CD4-positive, alpha-beta T cell treated with Interleukin-15 for 4 hours (primary cell): ENCODE data around the gene ADAMTS12.

Source experiments
- DNase-seq: peaks from one replicate; pipeline ENCODE4 v3.0.0-alpha.2; 2020; ENCODE audit warnings: low spot score

The ADAMTS12 gene

DNA sequence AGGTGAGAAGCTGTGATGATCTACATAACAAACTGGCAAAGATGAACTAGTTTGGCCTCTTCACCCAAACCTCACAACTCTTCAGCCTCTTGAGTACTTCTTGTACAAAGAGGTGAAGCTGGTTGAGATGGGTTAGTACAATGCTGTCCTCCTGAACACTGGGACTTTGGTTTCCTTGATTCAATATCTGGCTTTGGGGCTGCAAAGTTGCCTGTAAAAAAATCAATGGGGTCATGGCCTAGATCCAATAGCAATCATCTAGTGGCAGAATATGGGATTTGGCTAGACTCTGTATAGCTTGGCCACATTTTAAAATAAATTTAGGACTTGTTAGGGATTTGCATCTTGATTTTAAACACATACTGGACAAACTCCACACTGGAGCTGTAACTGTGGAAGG is 179.1 kb downstream of the ADAMTS12 start:
- no peak for DNase-seq

DNA sequence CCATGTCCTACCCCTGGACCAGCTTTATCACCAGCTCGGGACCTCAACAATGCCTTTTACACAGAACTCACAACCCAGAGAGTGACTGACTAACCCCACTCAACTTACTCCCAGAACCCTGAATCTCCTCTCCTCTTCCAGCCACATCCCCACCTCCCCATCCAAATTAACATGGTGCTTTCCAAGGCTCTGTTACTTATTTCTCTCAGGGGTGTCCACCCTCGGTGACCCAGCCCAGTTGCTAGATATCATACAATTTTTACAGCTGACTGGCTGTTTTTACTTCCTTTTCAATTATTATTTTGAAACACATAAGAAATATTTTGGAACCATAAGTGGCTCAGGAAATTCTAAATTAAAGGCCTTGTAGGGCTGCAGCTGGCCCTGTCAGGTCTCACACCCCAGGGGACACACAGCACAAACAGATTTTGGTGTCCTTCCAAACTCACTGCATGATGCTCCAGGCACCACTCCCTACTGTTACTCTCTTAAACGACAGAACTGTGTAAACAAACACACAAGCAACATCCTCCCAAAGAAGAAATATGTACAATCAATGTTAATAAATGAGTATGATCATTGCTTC is 180.6 kb downstream of the ADAMTS12 start:
- DNase-seq: no peak

DNA sequence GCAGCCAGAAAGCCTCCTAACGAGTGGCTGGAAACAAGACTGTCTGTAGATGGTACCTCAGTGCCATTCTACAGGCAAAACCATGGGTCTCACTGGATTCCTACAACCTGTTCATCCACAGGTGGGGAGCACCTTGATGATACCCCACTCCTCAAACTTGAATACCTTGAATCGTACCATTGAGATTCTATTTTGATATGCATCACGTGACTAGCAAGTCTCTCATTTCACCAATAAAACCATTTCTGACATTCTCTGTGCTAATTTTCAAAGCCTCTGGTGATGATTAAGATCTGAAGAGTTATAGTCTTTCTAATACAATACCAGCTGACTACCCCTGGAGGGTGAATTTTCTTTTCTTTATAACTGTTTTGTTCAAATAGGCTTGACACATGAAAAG is 188.9 kb downstream of the ADAMTS12 start:
- DNase-seq: no peak

DNA sequence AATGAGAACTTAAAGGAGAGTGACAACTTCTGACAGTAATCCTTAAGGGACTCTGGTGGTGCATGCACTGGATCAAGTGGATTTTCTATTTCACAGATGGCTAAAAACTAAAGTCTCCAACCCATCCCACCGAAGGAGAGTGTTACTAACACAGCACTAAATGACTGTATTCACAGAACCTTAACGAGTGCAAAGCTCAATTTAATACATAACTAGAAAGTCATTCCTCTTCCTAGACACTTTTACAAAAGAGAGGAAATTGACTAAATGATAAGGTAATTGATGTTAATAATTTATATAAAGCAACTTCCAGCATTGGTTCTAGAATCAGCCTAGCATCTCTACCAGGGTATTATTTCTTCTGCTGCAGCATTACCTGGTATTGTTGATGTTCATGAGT is 189.8 kb downstream of the ADAMTS12 start:
- DNase-seq: no peak

DNA sequence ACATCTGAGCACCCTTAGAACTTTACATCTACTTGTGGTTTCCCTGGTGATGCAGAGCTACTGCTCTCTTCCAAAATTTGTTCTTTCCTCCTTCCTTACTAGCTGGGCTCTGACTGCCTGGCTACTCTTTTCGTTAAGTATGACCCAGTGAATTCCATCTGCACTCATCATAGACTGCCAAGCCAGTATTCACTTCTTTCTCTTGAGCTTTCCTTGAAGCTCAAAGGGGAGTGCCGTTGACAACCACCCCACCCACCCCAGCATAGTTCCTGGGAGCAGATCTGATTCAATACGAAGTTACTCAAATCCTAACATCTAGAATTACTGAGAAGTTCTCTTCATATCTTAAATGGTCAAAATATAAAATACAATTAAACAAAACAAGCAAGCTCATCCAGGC is 190.5 kb downstream of the ADAMTS12 start:
- DNase-seq: no peak

DNA sequence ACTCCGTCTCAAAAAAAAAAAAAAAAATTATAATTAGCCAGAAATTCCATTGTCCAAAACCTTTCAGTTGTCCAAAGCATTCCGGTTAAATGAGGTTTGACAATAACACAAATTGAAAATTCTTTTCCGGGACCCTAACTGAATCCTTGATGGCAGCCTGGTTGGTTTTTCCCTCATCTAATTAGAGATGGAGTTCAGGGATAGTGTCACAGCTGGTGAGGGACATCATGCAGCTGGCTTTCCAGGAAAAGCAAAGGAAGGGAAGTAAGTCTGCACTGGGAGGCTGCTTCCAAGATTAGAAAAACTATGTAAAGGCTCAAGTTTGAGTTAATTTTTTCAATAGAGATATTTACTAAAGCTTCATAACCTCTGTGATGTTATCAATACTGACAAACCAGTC is 195.4 kb downstream of the ADAMTS12 start:
- no peak for DNase-seq

DNA sequence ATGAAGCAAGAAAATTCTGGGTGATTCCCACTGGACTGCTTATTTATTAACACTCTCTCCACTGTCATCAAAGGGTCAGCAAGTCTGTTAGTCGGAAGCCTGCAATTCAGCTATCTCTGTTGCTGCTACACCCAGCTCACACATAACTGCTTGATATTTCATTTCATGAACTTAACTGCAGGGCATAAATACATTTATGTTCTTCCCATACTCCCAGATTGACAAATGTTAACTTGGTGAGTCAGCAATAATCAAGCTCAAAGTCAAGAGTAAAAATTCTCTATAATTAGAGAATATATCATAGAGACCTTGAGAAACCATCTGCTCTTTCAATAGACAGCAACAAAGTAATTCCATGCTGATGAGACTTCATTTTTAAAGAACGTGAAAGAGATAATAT is 198.8 kb downstream of the ADAMTS12 start:
- no peak for DNase-seq

DNA sequence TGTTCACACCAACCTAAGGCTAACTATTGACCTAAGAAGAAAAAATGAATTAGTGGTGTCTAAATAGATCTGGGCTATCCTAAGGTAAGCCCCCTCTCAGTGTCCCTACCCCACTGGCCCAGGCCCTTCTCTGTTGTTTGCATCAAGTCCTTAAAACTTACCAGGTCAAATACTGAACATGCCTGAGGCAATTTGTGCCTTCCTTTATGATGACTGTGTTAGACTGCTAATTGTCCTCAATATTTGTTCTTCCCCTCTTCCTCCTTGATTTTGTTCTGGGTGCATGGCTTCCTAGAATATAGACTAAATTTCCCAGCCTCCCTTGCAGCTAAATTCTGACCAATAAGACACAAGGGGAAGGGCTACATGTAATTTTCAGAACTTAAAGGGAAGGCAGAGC is 199.9 kb downstream of the ADAMTS12 start:
- no peak for DNase-seq

DNA sequence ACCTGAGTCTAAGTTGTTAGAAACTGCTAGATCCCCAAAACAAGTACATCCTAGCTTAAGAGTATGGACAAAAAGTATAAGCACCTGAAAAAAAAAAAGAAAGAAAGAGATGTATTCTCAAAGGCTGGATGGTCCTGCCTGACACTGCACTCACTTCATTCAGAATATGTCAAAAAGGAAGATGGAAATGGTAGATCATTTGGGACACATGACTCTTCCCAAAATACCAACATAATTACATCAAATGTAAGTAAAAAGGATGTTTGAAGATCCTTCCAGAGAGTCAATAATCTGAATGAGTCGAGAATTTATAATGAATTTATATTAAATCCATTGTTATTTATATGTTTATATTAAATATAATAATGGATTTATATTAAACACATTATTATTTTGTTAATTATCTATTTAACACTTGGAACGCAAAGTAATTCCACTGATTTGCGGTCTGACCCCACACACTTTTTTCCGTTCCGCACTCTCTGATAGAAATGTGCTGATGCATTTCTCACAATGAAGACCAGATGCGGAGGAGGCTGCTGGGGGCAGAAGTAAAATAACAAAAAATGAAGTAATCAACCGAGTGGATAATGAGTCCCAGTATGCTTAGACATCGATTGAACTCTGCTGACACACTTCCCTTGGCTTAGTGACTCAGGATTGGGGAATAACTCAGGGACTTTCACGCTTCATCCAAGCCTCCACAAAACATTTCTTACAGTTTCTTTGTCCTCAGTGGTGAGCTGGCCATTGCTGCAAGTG is 201.2 kb downstream of the ADAMTS12 start:
- DNase-seq: no peak

DNA sequence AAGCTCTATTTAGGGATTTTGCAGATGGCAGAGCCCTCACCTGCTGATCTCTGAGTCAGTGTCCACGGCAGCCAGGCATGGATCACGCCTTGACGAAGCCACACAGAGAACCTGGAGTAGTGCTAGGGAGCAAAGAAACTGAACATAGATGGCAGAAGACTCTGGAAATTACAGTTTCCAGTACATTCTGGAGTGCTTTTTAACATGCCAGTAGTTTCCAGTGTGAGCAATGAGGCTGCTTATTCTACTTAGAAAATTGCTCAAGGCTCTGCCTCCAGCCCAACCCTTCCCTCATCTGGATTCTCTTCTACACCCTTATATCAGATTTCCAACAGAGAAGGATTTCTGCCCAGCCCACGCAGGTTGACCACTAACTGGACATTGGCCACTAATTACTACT is 203.3 kb downstream of the ADAMTS12 start:
- DNase-seq: no peak

DNA sequence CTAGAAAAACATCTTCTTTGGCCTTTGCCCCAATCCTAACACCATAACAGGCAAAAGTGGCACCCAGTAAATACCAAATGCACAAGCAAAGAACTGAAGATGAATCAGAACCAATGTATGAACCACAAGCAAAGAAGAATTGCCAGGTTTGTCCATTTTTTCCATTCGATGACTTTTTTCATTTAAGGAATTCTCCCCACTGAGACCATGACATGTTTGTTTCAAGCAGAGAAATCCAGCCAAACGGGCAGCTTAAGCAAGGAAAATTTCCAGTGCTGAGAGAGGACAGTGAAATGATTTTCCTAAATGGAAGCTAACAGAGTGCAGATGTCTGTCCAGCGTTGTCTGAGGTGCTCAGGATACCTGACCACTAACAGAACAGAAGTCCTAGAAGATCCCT is 203.7 kb downstream of the ADAMTS12 start:
- no peak for DNase-seq

DNA sequence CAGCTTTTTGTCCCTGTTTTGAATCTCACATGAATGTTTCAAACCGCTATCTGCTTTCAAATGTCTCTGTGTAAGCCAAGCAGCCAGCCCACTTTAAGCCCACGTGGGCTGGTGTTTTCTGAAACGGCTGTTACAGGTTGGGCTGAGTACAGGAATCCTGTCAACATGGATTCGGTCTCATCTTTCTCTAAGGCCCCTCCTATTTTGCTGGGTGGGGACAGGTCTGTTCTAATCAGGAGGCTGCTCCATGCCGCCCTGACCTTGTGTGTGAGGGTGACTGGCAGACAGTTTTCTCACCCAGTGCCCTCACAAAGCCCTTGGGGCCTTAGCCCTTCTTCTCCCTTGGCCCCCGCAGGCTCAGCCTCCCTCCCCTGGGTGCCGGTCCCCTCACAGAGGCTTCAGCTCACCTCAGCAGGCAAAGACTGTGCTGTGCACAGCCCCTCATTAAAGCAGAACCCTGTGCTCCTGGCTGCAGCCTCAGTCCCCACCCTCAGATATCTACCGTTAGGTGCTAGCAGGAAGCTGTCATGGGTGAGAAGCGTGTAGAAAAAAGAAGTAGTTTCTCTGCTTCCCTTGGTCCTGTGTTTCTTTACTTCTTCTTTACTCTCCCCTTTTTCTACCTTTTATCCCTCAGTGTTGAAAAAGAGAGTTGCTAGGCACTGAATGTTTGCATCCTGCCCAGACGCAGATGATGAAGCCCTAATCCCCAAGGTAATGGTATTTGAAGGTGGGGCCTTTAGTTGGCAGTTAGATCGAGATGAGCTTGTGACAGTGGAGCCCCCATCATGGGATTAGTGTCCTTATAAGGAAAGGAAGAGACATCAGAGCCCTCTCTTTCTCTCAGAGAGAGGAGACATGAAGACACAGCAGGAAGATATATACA is 205.7 kb downstream of the ADAMTS12 start:
- DNase-seq: no peak

DNA sequence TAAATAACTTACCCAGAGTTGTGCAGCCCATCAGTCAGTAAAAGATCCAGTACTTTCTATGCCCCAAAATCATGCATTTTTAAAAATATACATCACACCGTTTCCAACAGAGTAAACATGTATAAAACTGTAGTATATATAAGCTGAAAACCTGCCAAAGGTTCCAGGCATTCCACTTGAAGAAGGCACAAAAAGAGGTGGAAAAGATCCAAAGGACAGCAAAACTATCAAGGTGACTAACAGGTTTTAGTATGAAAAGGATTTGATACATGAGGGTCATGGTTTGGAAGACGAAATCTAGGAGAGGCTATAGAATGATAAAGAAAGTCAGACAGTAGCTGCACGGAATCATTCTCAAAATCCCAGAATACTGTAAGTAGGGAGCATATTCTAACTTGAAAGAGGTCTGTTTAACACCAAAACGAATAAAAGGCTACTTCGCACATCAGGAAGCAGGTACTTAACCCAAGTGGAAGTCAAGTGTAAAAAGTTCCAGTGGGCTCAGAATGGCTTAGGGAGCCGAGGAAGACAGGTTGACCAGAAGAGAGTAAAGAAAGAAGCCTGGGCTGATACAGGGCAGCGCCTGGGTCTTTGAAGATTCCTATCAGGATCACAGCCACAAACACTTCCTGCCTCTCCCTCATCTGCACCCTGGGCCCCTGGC is 207.2 kb downstream of the ADAMTS12 start:
- no peak for DNase-seq

DNA sequence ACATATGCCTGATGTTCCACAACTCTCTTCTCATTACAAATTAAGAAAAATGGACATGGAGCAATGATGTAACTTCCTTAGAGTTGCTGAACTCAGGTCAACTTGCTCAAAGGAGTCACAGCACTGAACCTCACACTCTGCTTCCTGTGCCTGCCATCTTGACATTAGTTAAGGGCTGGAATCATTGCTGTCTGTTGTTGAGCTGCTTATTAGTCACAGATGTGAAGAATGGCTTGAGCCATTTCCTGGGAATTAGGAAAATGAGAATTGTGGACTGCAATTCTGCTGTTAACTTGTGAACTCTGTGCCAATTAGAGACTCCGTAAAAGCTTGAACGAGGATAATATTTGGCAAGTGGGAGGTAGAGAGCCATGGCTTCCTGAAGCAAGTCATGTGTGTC is 212.0 kb downstream of the ADAMTS12 start:
- no peak for DNase-seq

DNA sequence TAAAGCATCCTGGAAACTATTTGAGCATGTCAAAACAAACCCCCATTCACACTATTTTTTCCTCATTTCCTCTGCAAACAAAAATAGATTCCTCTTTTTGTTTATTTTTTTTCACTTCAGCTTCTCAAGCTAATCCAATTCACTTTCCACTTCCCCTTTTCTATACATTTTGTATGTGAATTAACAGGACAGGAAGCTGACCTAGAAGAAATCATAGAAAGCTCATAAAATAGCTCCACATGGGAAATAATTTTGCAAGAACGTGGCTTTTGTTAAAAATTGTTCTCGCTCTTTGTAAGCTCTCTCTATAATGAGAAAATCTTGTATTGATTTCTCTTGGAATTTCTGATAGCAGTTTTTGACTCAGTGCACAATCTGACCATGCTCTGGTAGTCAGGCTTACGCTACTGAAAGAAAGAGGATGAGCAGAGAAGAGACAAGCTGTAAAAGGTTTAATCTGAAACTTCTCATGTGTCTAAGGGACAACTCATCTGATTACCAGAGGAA is 215.8 kb downstream of the ADAMTS12 start:
- DNase-seq: no peak

DNA sequence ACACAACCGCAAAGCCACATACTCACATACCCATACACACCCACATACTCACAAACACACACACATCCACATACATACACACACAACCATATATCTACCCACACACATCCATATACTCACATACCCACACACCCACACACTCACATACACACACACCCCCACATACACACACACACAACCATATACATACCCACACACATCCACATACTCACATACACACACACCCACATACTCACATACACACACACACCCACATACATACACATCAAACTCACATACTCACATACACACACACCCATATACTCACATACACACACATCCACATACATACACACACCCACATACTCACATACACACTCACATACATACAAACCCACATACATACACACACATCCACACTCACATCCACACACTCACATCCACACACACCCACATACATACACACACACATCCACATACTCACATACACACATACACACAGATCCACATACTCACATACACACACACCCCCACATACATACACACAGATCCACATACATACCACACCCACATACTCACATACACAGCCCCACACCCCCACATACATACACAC is 220.0 kb downstream of the ADAMTS12 start:
- DNase-seq: no peak

DNA sequence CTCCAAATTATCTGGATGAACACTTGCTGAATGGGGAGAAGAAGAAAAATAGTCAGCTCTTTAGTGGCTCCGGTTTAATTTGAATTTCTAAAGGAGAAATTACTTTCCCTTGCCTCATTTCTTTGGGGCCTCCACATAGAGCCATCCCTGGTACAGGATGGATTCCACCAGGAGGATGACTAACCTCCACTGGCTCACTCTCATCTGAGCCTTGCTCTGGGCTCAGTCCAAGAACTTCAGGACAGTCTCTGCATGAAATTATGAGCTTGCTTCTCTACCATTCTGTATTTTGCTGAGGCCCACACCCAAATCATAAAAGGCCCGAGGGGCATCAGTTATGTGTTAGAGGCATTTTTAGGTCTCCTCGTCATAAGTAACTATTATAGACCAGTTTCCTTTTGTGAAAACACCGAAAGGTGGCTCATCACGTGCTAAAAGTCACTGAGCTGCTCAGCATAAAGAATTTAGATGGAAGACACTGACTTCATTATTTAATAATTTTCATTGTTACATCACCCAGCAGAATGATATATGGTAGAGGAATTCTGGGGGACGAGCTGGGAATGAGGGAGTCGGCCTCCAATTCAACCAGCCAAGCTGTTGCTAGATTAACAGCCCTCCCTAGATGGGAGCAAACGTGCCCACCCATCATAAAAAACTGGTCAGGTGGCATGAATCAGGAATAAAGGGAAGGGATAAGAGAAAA is 228.9 kb downstream of the ADAMTS12 start:
- DNase-seq: no peak

DNA sequence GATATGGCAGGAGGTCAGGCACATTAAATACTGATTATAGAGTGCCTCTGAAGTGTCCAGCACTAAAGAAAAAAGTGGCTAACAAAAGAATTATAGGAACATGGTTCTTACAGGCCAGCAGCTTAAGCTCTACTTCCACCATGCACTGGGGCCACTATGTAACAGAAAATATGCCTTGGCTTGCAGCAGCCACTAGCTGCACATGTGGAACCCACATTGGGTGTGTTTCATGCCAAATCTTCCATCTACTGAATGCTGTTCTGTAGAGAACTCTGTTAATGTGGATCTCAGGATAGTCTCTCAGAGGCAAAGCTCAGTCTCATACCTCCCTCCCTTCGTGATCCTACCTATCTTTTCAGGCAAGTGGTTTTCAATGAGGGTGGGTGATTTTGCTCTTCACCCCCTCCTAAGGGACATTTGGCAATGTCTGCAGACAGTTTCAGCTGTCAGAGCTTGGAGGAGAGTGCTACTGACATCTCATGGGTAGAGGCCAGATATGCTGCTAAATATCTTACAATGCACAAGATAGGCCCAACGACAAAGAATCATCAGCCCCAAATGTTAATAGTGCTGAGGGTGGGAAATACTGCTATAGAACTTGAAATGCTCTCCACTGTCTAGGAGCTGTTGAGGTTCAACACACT is 232.1 kb downstream of the ADAMTS12 start:
- no peak for DNase-seq

DNA sequence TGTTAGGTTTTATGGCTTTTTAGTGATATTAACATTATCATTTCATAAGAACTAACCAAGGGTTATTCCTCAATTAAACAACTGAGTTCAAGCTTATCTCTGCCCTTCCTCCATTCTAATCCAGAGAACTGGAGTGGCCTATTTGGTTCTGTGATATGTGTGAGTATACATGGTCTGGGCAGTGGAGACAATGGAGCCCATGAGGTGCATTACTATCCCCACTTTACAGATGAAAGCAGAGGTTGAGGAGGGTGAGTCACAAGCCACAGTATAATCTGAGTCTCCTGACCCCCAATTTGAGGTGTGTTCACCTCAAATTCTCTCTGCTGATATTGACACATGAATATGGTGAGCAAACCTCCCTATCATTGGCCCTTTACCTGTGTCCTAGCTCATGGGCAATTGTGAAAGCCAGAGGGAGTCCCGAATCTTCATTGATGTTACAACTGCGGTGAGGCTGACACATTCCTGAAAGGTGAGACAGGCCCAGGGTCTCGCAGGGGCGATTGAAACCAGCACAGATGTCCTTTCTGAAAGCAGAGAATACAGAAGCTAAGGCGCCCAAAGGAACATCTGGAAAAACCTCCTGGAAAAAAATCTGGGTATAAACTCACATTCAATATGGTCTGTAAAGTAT is 233.9 kb downstream of the ADAMTS12 start:
- no peak for DNase-seq

DNA sequence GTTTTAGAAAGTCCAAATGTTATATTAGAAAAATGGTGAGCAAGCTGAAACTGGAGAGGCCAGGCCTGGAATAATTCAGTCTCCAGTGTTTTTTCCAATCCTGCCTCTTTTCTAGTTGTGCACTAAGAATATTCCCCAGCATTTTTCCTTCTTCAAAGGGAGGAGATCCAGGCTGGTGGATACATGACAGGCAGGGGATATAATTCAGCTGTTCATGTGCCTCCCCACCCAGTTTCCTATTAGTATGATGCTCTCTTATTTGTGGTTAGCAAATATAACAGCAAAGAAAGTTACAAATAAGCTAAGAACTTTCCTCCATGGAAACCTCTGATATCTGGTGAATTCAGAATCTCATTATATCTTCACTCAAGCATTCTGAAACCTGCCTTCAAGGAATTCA is 234.6 kb downstream of the ADAMTS12 start:
- DNase-seq: no peak
